ENCODE measurements around the gene PTOV1.

DNA sequence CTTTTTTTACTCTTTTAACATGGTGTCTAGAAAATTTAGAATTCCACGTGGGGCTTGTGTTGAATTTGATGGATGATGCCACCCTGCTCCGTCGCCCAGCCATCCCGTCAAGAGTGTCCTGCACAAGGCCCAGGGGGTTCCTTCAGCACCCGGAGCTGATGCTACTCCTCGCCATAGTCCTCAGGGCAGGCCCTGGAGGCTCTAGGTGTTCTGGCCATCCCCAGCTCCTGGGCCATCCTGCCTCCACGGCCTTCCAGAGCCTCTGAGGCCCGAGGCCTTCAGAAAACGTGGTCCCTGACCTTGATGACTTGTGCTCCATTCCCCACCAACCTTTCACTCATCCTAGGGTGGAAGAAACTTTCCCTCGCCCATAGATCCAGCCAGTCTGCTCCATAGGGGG, 22.9 kb downstream of the PTOV1 start:
- TF ChIP-seq CTCF (CRISPR knock-in tag; IDR thresholded peaks at IDR 0.05) (no peak), ZNF251 (CRISPR knock-in tag; IDR thresholded peaks at IDR 0.05) (no peak), HBP1 (CRISPR knock-in tag; IDR thresholded peaks at IDR 0.05; ENCODE audit: low read depth) (no peak), NFIC (IDR thresholded peaks at IDR 0.05; ENCODE audit: low read length) (no peak), ELK4 (CRISPR knock-in tag; IDR thresholded peaks at IDR 0.05; ENCODE audit: borderline replicate concordance) (no peak), CSRNP1 (CRISPR knock-in tag; IDR thresholded peaks at IDR 0.05) (no peak), SIX4 (CRISPR knock-in tag; IDR thresholded peaks at IDR 0.05) (no peak), POLR2A (IDR thresholded peaks at IDR 0.05; ENCODE audit: insufficient read depth in 1 of 2, low read depth in 2 of 2, low read length in 2 of 2) (no peak), ZNF7 (CRISPR knock-in tag; IDR thresholded peaks at IDR 0.05) (no peak), TBX2 (CRISPR knock-in tag; IDR thresholded peaks at IDR 0.05; ENCODE audit: borderline replicate concordance) (no peak), ZNF354B (CRISPR knock-in tag; IDR thresholded peaks at IDR 0.05) (no peak), EP300 (IDR thresholded peaks at IDR 0.05; ENCODE audit: low read depth in 2 of 2, low read length in 2 of 2) (no peak), EP300 (CRISPR knock-in tag; IDR thresholded peaks at IDR 0.05; ENCODE audit: borderline replicate concordance) (no peak)

Data from HepG2 (cell line).